Prostate gland (tissue), 2 donors: ENCODE results near the gene RNF121.

Experiments used
- CTCF ChIP-seq, 4 experiments: fragments of 200-600 bp in 2 of 4; fragments of 450-650 bp in 2 of 4; sonication (generic) in 2 of 4; IDR thresholded peaks; 1 replicate in 3 of 4; 2 replicates in 1 of 4; pipeline ENCODE4 v1.5.1; 2016 to 2019; ENCODE audit warnings: antibody characterized with exemption in 4 of 4, mild to moderate bottlenecking in 2 of 4, moderate library complexity in 2 of 4
- POLR2AphosphoS5 ChIP-seq: sonication (generic); formaldehyde crosslinking; IDR thresholded peaks from one replicate; pipeline ENCODE4 v1.6.1; 2017; ENCODE audit warnings: antibody characterized with exemption

- TF ChIP-seq CTCF (IDR thresholded peaks at IDR 0.05): no peak
- no peak for TF ChIP-seq POLR2AphosphoS5
Observed at GRCh38 chr11:72026090-72026489, 97.2 kb downstream of the RNF121 start.
